Upper lobe of left lung (tissue), 6 donors: ENCODE results near the gene GRIN2A. TPM values are rescaled to one million over a fixed set of nuclear protein-coding genes. Genes with fewer than 3 reads are reported as not detected.

ENCODE experiments used
- ATAC-seq, 2 donors: fragments of 200-7000 bp; cut with Tn5 transposase; one replicate each; pipeline ENCODE4 v1.9.1; 2022; ENCODE audit warnings: mild to moderate bottlenecking in 2 of 2, moderate library complexity in 2 of 2; ENCODE audit not compliant: low FRiP score in 2 of 2
- DNase-seq, 2 donors: peaks; one replicate each; pipeline ENCODE4 v3.0.0-alpha.2; 2019 to 2020
- H3K27ac ChIP-seq, 4 donors: fragments of 200-600 bp; sonication (generic); one replicate each; pipeline ENCODE4 v1.5.1; 2016 to 2019
- H3K27me3 ChIP-seq, 4 donors: fragments of 200-600 bp; sonication (generic); one replicate each; pipeline ENCODE4 v1.5.1; 2017 to 2019
- H3K36me3 ChIP-seq, 4 donors: fragments of 200-600 bp; sonication (generic); one replicate each; pipeline ENCODE4 v1.5.1; 2016 to 2019
- H3K4me1 ChIP-seq, 4 donors: fragments of 200-600 bp; sonication (generic); one replicate each; pipeline ENCODE4 v1.5.1; 2018 to 2019
- H3K4me3 ChIP-seq, 4 donors: fragments of 200-600 bp; sonication (generic); one replicate each; pipeline ENCODE4 v1.5.1; 2017 to 2019; ENCODE audit warnings: mild to moderate bottlenecking in 2 of 4, moderate library complexity in 1 of 4
- H3K9me3 ChIP-seq, 4 donors: fragments of 200-600 bp; sonication (generic); one replicate each; pipeline ENCODE4 v1.5.1; 2018 to 2019
- EP300 ChIP-seq, 4 donors: sonication (generic); formaldehyde crosslinking; IDR thresholded peaks; one replicate each; pipeline ENCODE4 v1.5.1; 2017; ENCODE audit warnings: antibody characterized with exemption in 4 of 4, control low read depth in 2 of 4
- POLR2A ChIP-seq, 4 donors: fragments of 450-650 bp; IDR thresholded peaks; one replicate each; pipeline ENCODE4 v1.5.1; 2016 to 2017; ENCODE audit warnings: antibody characterized with exemption in 4 of 4, mild to moderate bottlenecking in 2 of 4
- POLR2AphosphoS5 ChIP-seq, 2 donors: sonication (generic); formaldehyde crosslinking; IDR thresholded peaks; one replicate each; pipeline ENCODE4 v1.5.1; 2017; ENCODE audit warnings: antibody characterized with exemption in 2 of 2
- WGBS, 2 donors: methylation state at CpG; one replicate each; pipeline ENCODE4 v1.1.5; 2017 to 2018; 5-methylcytosine and 5-hydroxymethylcytosine counted together
- total RNA-seq, 6 donors: library from RNA; depleted of rRNA in 4 of 6; stranded (reverse); fragments of >200 nt in 4 of 6; gene quantifications; one replicate each; pipeline versions ENCODE4 v1.1.0 to v1.2.1, GENCODE V29; 2016 to 2021
- TF ChIP-seq, protein P1 (sequence below), 6 experiments: fragments of 450-650 bp in 4 of 6; fragments of 200-600 bp in 2 of 6; sonication (generic) in 2 of 6; IDR thresholded peaks; one replicate each; pipeline ENCODE4 v1.5.1; 2016 to 2019; ENCODE audit warnings: antibody characterized with exemption in 6 of 6
- donor health status: DM: no; HTN: no; CAD: no; lungs with moderate emphysema.
- donor health status: DM: no; HTN: yes; CAD: no; lungs with severe emphysema.

The GRIN2A gene
- total RNA-seq, 6 donors from 2014 or later: 0.11 to 0.57 (median 0.30) TPM; not detected in 3

DNA sequence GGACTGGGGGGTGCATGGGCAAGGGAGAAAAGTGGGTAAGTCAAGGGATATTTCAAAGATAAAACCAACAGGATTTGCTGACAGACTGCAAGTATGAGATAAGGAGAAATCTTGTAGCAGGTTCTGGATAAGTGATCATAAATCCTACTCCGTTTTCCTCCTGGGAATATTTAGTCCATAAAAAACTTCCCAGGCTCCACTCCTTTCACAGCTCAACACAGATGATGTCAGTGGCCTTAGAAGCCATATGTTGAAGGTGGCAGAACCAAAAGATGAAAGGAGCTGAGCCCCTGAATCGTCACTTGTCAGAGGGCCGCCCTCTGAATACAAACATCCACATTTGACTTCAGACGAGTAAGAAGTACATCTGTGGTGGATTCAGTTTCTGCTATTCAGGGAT is 71.7 kb downstream of the GRIN2A start:
- Histone ChIP-seq H3K27ac (no peak overlapping the region), H3K27me3 (no peaks in the 10 kb centered on the region), H3K4me3 (no peak overlapping the region), H3K4me1 (no peaks in the 10 kb centered on the region), H3K9me3 (no peaks in the 10 kb centered on the region), H3K36me3 (no peaks in the 10 kb centered on the region)
- ATAC-seq: no peak
- TF ChIP-seq POLR2AphosphoS5 (IDR thresholded peaks at IDR 0.05): no peak
- TF ChIP-seq POLR2A (IDR thresholded peaks at IDR 0.05): no peak
- TF ChIP-seq EP300 (IDR thresholded peaks at IDR 0.05): no peak
- TF ChIP-seq, protein P1, sequence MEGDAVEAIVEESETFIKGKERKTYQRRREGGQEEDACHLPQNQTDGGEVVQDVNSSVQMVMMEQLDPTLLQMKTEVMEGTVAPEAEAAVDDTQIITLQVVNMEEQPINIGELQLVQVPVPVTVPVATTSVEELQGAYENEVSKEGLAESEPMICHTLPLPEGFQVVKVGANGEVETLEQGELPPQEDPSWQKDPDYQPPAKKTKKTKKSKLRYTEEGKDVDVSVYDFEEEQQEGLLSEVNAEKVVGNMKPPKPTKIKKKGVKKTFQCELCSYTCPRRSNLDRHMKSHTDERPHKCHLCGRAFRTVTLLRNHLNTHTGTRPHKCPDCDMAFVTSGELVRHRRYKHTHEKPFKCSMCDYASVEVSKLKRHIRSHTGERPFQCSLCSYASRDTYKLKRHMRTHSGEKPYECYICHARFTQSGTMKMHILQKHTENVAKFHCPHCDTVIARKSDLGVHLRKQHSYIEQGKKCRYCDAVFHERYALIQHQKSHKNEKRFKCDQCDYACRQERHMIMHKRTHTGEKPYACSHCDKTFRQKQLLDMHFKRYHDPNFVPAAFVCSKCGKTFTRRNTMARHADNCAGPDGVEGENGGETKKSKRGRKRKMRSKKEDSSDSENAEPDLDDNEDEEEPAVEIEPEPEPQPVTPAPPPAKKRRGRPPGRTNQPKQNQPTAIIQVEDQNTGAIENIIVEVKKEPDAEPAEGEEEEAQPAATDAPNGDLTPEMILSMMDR (IDR thresholded peaks at IDR 0.05): no peak
- 42 to 51% methylated on average over 4 of the region's 4 CpGs for WGBS, 2 donors
- no peak for DNase-seq

DNA sequence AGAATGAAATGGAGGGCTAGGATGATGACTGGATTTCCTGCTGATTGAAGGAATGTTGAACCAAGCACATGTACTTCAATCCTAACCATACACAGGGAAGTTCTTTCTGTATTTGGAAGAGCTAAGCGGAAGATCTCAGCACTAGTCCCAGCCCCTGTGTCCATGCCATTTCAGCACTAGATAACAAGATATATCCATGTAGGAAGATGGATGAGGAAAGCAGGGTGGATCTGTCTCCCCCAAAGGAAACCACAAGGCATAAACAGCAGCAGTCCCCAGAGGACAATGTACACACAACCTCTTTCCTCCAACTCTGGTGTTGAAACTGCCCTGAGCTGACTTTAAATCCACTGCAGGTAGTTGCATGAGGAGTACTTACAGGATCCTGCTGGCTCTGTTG is 75.1 kb downstream of the GRIN2A start:
- Histone ChIP-seq H3K4me1 (no peaks in the 10 kb centered on the region), H3K27me3 (no peaks in the 10 kb centered on the region), H3K9me3 (no peaks in the 10 kb centered on the region), H3K27ac (no peak overlapping the region), H3K36me3 (no peaks in the 10 kb centered on the region), H3K4me3 (no peak overlapping the region)
- DNase-seq (no peak), ATAC-seq (no peak)
- TF ChIP-seq POLR2A (IDR thresholded peaks at IDR 0.05) (no peak), EP300 (IDR thresholded peaks at IDR 0.05) (no peak), POLR2AphosphoS5 (IDR thresholded peaks at IDR 0.05) (no peak)
- TF ChIP-seq, protein P1 (IDR thresholded peaks at IDR 0.05): no peak
- WGBS, 2 donors: 86 to 100% methylated on average over 1 of the region's 1 CpG

DNA sequence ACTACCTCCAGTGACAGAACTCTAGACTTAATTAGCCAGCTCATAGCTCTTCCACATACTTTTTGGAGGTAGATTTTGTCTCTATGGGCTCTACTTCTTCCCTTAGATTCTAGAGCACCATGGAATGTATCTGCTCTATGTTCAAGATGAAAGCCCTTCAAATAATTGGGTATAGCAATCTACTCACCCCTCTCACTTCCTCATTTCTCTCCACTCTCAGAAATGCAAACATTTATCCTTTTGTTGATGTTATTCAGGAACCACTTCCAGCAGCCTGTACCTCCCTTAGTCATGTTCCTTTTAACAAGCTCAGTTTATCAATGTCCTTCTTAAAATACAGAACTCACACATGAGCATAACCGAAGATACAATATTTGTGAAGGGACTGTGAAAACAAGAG is 78.5 kb downstream of the GRIN2A start:
- WGBS, 2 donors: 55 to 66% methylated on average over 1 of the region's 1 CpG
- ATAC-seq (no peak), DNase-seq (no peak)
- no peaks in the 10 kb centered on the region for H3K27me3 ChIP-seq
- TF ChIP-seq POLR2AphosphoS5 (IDR thresholded peaks at IDR 0.05) (no peak), EP300 (IDR thresholded peaks at IDR 0.05) (no peak), POLR2A (IDR thresholded peaks at IDR 0.05) (no peak)
- TF ChIP-seq, protein P1 (IDR thresholded peaks at IDR 0.05): no peak
- H3K36me3 ChIP-seq: no peaks in the 10 kb centered on the region
- H3K27ac ChIP-seq: no peak overlapping the region
- no peak overlapping the region for H3K4me3 ChIP-seq
- H3K4me1 ChIP-seq: no peaks in the 10 kb centered on the region
- H3K9me3 ChIP-seq: no peaks in the 10 kb centered on the region

DNA sequence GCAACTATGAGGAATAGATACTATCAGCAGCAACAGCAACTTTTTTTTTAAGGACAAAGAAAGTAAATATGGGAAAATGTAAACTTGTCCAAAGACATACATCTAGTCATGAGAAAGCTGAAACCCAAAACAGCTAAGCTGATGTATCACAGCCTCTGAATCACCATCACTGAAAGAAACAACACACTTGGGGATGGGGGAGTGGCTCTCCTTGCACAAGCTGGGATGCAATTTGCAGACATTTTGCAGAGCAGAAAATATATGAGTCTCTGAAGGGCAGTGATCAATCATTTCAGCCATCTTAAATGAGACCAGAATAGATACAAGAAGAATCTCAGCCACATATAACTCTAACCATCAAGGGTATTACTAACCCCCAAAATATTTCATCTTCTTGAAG is 79.1 kb downstream of the GRIN2A start:
- DNase-seq (no peak), ATAC-seq (no peak)
- Histone ChIP-seq H3K27ac (no peak overlapping the region), H3K4me3 (no peak overlapping the region), H3K9me3 (no peaks in the 10 kb centered on the region), H3K27me3 (no peaks in the 10 kb centered on the region), H3K36me3 (no peaks in the 10 kb centered on the region), H3K4me1 (no peaks in the 10 kb centered on the region)
- TF ChIP-seq EP300 (IDR thresholded peaks at IDR 0.05) (no peak), POLR2AphosphoS5 (IDR thresholded peaks at IDR 0.05) (no peak), POLR2A (IDR thresholded peaks at IDR 0.05) (no peak)
- TF ChIP-seq, protein P1 (IDR thresholded peaks at IDR 0.05): no peak

DNA sequence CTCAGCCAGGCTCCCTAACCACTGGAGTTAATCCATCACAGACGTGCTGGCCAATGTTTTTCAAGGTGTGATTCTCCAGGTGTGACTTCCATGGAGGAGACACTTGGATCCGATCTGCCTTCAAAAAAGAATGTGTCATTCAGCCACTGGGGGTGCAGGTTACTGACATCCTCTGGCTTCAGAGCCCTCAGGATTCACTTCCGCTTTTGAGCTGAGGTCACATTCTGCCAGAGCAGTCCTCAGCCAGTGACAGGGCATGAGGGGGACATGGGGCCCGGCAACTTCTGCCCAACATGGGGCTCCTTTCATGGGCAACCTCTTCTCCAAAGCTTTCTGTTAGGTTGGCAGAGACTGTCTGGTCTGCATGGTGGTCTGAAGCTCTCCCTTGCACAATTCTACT is 81.4 kb downstream of the GRIN2A start:
- H3K4me1 ChIP-seq: no peaks in the 10 kb centered on the region
- H3K27ac ChIP-seq: no peak overlapping the region
- DNase-seq (no peak), ATAC-seq (no peak)
- TF ChIP-seq, protein P1 (IDR thresholded peaks at IDR 0.05): no peak
- TF ChIP-seq EP300 (IDR thresholded peaks at IDR 0.05): no peak
- H3K36me3 ChIP-seq: no peaks in the 10 kb centered on the region
- H3K4me3 ChIP-seq: no peak overlapping the region
- WGBS, 2 donors: 49 to 59% methylated on average over 3 to 4 of the region's 4 CpGs
- H3K9me3 ChIP-seq: no peaks in the 10 kb centered on the region
- no peaks in the 10 kb centered on the region for H3K27me3 ChIP-seq
